DND-41 (cell line): ENCODE measurements around the gene SNCAIP.

Experiments used
- ATAC-seq: fragments of 200-7000 bp; cut with Tn5 transposase; 3 replicates; pipeline ENCODE4 v1.9.1; 2021; ENCODE audit warnings: low read depth; ENCODE audit not compliant: insufficient read depth
- DNase-seq: peaks from one replicate; pipeline ENCODE4 v3.0.0-alpha.2; 2020
- H2AFZ ChIP-seq: 2 replicates; pipeline ENCODE4 v1.6.0; 2012; ENCODE audit warnings: low read depth, low read length
- H3K27ac ChIP-seq: 2 replicates; pipeline ENCODE4 v1.5.1; 2012; ENCODE audit warnings: low read length, inconsistent platforms
- H3K27me3 ChIP-seq: fragments of 200-600 bp; sonication (generic); 2 replicates; pipeline ENCODE4 v1.6.0; 2012; ENCODE audit warnings: low read length, mild to moderate bottlenecking, inconsistent platforms; ENCODE audit not compliant: insufficient read depth, poor library complexity
- H3K36me3 ChIP-seq: 2 replicates; pipeline ENCODE4 v1.5.1; 2012; ENCODE audit warnings: low read length, inconsistent platforms; ENCODE audit not compliant: insufficient read depth
- H3K4me1 ChIP-seq: 2 replicates; pipeline ENCODE4 v1.5.1; 2012; ENCODE audit warnings: mild to moderate bottlenecking, low read length; ENCODE audit not compliant: insufficient read depth
- H3K4me2 ChIP-seq: 2 replicates; pipeline ENCODE4 v1.6.0; 2012; ENCODE audit warnings: mild to moderate bottlenecking, moderate library complexity, low read length, inconsistent platforms; ENCODE audit not compliant: insufficient read depth
- H3K4me3 ChIP-seq, 2 experiments: fragments of 200-600 bp in 1 of 2; shearing (Covaris generic) in 1 of 2; 2 replicates each; pipeline ENCODE4 v1.5.1; 2012 to 2016; ENCODE audit warnings: inconsistent platforms in 2 of 2, low read length in 2 of 2, mild to moderate bottlenecking in 2 of 2, low read depth in 1 of 2, moderate library complexity in 1 of 2
- H3K79me2 ChIP-seq: 2 replicates; pipeline ENCODE4 v1.6.0; 2012; ENCODE audit warnings: low read length, inconsistent platforms; ENCODE audit not compliant: insufficient read depth
- H3K9ac ChIP-seq: 2 replicates; pipeline ENCODE4 v1.6.0; 2012; ENCODE audit warnings: low read depth, mild to moderate bottlenecking, inconsistent platforms, low read length, moderate library complexity
- H3K9me3 ChIP-seq: 2 replicates; pipeline ENCODE4 v1.5.1; 2012; ENCODE audit warnings: low read length, moderate library complexity, mild to moderate bottlenecking, inconsistent platforms; ENCODE audit not compliant: insufficient read depth, severe bottlenecking
- H4K20me1 ChIP-seq: 2 replicates; pipeline ENCODE4 v1.6.0; 2012; ENCODE audit warnings: low read length; ENCODE audit not compliant: insufficient read depth
- CTCF ChIP-seq: IDR thresholded peaks from 2 replicates; pipeline ENCODE4 v1.5.1; 2012; ENCODE audit warnings: borderline replicate concordance, low read length, moderate library complexity, mild to moderate bottlenecking; ENCODE audit not compliant: poor library complexity, severe bottlenecking; ENCODE audit errors: extremely low read depth
- EZH2 ChIP-seq: IDR thresholded peaks from 3 replicates; pipeline ENCODE4 v1.6.1; 2012; ENCODE audit warnings: borderline replicate concordance, low read depth, mild to moderate bottlenecking, moderate library complexity, low read length, inconsistent platforms; ENCODE audit not compliant: severe bottlenecking

SNCAIP gene

GRCh38 chr5:122405751-122406150 lies 93.7 kb downstream of the SNCAIP start:
- Histone ChIP-seq H2AFZ (no peak overlapping the region), H3K4me1 (no peaks in the 10 kb centered on the region), H4K20me1 (no peaks in the 10 kb centered on the region), H3K4me2 (no peak overlapping the region), H3K36me3 (no peaks in the 10 kb centered on the region), H3K4me3 (no peak overlapping the region), H3K27ac (no peak overlapping the region), H3K9me3 (no peaks in the 10 kb centered on the region), H3K9ac (no peak overlapping the region), H3K79me2 (no peaks in the 10 kb centered on the region), H3K27me3 (no peaks in the 10 kb centered on the region)
- ATAC-seq (no peak), DNase-seq (no peak)
- TF ChIP-seq CTCF (no peak), EZH2 (no peak)

GRCh38 chr5:122406181-122406580 lies 94.1 kb downstream of the SNCAIP start:
- no peak overlapping the region for H3K9ac ChIP-seq
- no peak overlapping the region for H2AFZ ChIP-seq
- H3K27me3 ChIP-seq = no peaks in the 10 kb centered on the region
- ATAC-seq (no peak), DNase-seq (no peak)
- H3K9me3 ChIP-seq = no peaks in the 10 kb centered on the region
- H3K4me2 ChIP-seq = no peak overlapping the region
- no peak overlapping the region for H3K4me3 ChIP-seq
- no peak overlapping the region for H3K27ac ChIP-seq
- H3K36me3 ChIP-seq = no peaks in the 10 kb centered on the region
- H3K4me1 ChIP-seq = no peaks in the 10 kb centered on the region
- no peaks in the 10 kb centered on the region for H4K20me1 ChIP-seq
- TF ChIP-seq EZH2 (no peak), CTCF (no peak)
- H3K79me2 ChIP-seq = no peaks in the 10 kb centered on the region

GRCh38 chr5:122408592-122409224 lies 96.7 kb downstream of the SNCAIP start:
- no peak overlapping the region for H3K4me2 ChIP-seq
- no peaks in the 10 kb centered on the region for H4K20me1 ChIP-seq
- no peak for DNase-seq

More at GRCh38 chr5:122408592-122409224, 96.7 kb downstream of the SNCAIP start:
- Histone ChIP-seq H3K4me3 (no peak overlapping the region), H3K27me3 (no peaks in the 10 kb centered on the region), H3K27ac (no peak overlapping the region), H2AFZ (no peak overlapping the region), H3K79me2 (no peaks in the 10 kb centered on the region), H3K9ac (no peak overlapping the region), H3K9me3 (no peaks in the 10 kb centered on the region), H3K36me3 (no peaks in the 10 kb centered on the region), H3K4me1 (no peaks in the 10 kb centered on the region)
- TF ChIP-seq CTCF (no peak), EZH2 (no peak)
- ATAC-seq = no peak
